Activated CD4-positive, alpha-beta T cell treated with anti-CD3 and anti-CD28 coated beads, Interleukin-2, amount 50 U/mL, for 1 hour (primary cell): ENCODE measurements around the gene BLID.

Source experiments
- DNase-seq: peaks from one replicate; pipeline ENCODE4 v3.0.0-alpha.2; 2020

Gene BLID

GRCh38 chr11:122138744-122139594 is 23.0 kb upstream of the BLID start:
- no peak for DNase-seq

GRCh38 chr11:122137078-122137793 is 21.2 kb upstream of the BLID start:
- no peak for DNase-seq

GRCh38 chr11:122131126-122131525 is 15.1 kb upstream of the BLID start:
- DNase-seq = no peak

- DNase-seq = no peak
Measured at GRCh38 chr11:122128146-122128545, 12.1 kb upstream of the BLID start.

- no peak for DNase-seq
Measured at GRCh38 chr11:122127020-122127419, 11.0 kb upstream of the BLID start.

- no peak for DNase-seq
Measured at GRCh38 chr11:122126024-122126688, 10.1 kb upstream of the BLID start.

GRCh38 chr11:122123263-122123929 is 7.4 kb upstream of the BLID start:
- no peak for DNase-seq

- no peak for DNase-seq
Measured at GRCh38 chr11:122122179-122122578, 6.2 kb upstream of the BLID start.

- no peak for DNase-seq
Measured at GRCh38 chr11:122120096-122120495, 4.1 kb upstream of the BLID start.

- DNase-seq = no peak
Measured at GRCh38 chr11:122116591-122116990, 576 bp upstream of the BLID start.

GRCh38 chr11:122114976-122115375 is 1.0 kb downstream of the BLID start:
- DNase-seq = no peak

GRCh38 chr11:122113836-122114825 is 1.9 kb downstream of the BLID start:
- DNase-seq = no peak

GRCh38 chr11:122112470-122113365 is 3.3 kb downstream of the BLID start:
- DNase-seq = no peak

- DNase-seq = no peak
Measured at GRCh38 chr11:122109932-122110331, 6.1 kb downstream of the BLID start.

- no peak for DNase-seq
Measured at GRCh38 chr11:122108828-122109227, 7.2 kb downstream of the BLID start.

- no peak for DNase-seq
Measured at GRCh38 chr11:122108192-122108799, 7.7 kb downstream of the BLID start.

GRCh38 chr11:122107566-122107965 is 8.4 kb downstream of the BLID start:
- DNase-seq = no peak

GRCh38 chr11:122107045-122107444 is 9.0 kb downstream of the BLID start:
- DNase-seq = no peak

- no peak for DNase-seq
Measured at GRCh38 chr11:122105044-122105758, 10.8 kb downstream of the BLID start.

GRCh38 chr11:122104341-122104740 is 11.7 kb downstream of the BLID start:
- DNase-seq = no peak
